WTC11 (cell line): ENCODE data around the gene GAREM2. TPM values are rescaled to one million over a fixed set of nuclear protein-coding genes. Genes with fewer than 3 reads are reported as not detected.

Experiments
- ATAC-seq: fragments of 200-7000 bp; cut with Tn5 transposase; 2 replicates; pipeline ENCODE4 v1.10.0; 2021; ENCODE audit warnings: mild to moderate bottlenecking, moderate library complexity
- CTCF ChIA-PET: fragments of 300-600 bp; sonication (Branson Sonifier 250); formaldehyde crosslinking; loops from one replicate; lab custom pipeline; 2021; ENCODE audit warnings: antibody characterized with exemption; lab: Charles Lee
- POLR2A ChIA-PET: fragments of 350-600 bp; sonication (Branson Sonifier 250); formaldehyde crosslinking; loops from one replicate; lab custom pipeline; 2021; ENCODE audit warnings: antibody characterized with exemption; lab: Charles Lee
- DNase-seq: peaks from one replicate; pipeline ENCODE4 v3.0.0; 2021; ENCODE audit warnings: low spot score
- H3K27ac Mint-ChIP-seq: 2 replicates; pipeline ENCODE4 v1.8.0; 2021; ENCODE audit warnings: mixed read lengths
- H3K27me3 Mint-ChIP-seq: 2 replicates; pipeline ENCODE4 v1.8.0; 2021; ENCODE audit warnings: low read depth, mild to moderate bottlenecking, moderate library complexity, mixed read lengths
- H3K36me3 Mint-ChIP-seq: 2 replicates; pipeline ENCODE4 v1.8.0; 2021; ENCODE audit warnings: mixed read lengths
- H3K4me1 Mint-ChIP-seq: 2 replicates; pipeline ENCODE4 v1.8.0; 2022; ENCODE audit warnings: mixed read lengths
- H3K4me3 Mint-ChIP-seq: 2 replicates; pipeline ENCODE4 v1.8.0; 2021; ENCODE audit warnings: mild to moderate bottlenecking, moderate library complexity, mixed read lengths
- H3K9me3 Mint-ChIP-seq: 2 replicates; pipeline ENCODE4 v1.8.0; 2021; ENCODE audit warnings: mixed read lengths
- ATF1 ChIP-seq: sonication (generic); formaldehyde crosslinking; IDR thresholded peaks from 2 replicates; pipeline ENCODE4 v1.8.1; 2023; ENCODE audit warnings: mild to moderate bottlenecking, moderate library complexity, missing genetic modification reagents
- ATF2 ChIP-seq: sonication (generic); formaldehyde crosslinking; IDR thresholded peaks from 2 replicates; pipeline ENCODE4 v1.8.1; 2022; ENCODE audit warnings: low read depth, missing genetic modification reagents, borderline replicate concordance
- CREB1 ChIP-seq: sonication (generic); formaldehyde crosslinking; IDR thresholded peaks from 2 replicates; pipeline ENCODE4 v1.8.0; 2023; ENCODE audit warnings: mild to moderate bottlenecking, missing genetic modification reagents
- CREM ChIP-seq: sonication (generic); formaldehyde crosslinking; IDR thresholded peaks from 2 replicates; pipeline ENCODE4 v1.8.1; 2022; ENCODE audit warnings: mild to moderate bottlenecking, missing genetic modification reagents, moderate library complexity
- E2F4 ChIP-seq: sonication (generic); formaldehyde crosslinking; IDR thresholded peaks from 2 replicates; pipeline ENCODE4 v1.8.1; 2022; ENCODE audit warnings: low read depth, mild to moderate bottlenecking, moderate library complexity, missing genetic modification reagents, borderline replicate concordance
- EMX1 ChIP-seq: fragments of 250-450 bp; sonication (Bioruptor Pico); IDR thresholded peaks from 2 replicates; pipeline ENCODE4 v1.8.0; 2021; ENCODE audit warnings: mild to moderate bottlenecking
- ERG ChIP-seq: fragments of 250-450 bp; sonication (Bioruptor Pico); IDR thresholded peaks from 2 replicates; pipeline ENCODE4 v1.8.0; 2021; ENCODE audit warnings: mild to moderate bottlenecking
- FOXK1 ChIP-seq: sonication (generic); formaldehyde crosslinking; IDR thresholded peaks from 2 replicates; pipeline ENCODE4 v1.8.0; 2022; ENCODE audit warnings: mild to moderate bottlenecking, moderate library complexity, missing genetic modification reagents
- GTF2I ChIP-seq: fragments of 250-450 bp; sonication (Bioruptor Pico); conservative IDR thresholded peaks from 2 replicates; pipeline ENCODE4 v1.4.0; 2021; ENCODE audit warnings: mild to moderate bottlenecking
- HMGXB4 ChIP-seq: sonication (generic); formaldehyde crosslinking; IDR thresholded peaks from 2 replicates; pipeline ENCODE4 v1.8.1; 2023; ENCODE audit warnings: mild to moderate bottlenecking, moderate library complexity, missing genetic modification reagents
- IRF1 ChIP-seq: sonication (generic); formaldehyde crosslinking; IDR thresholded peaks from 2 replicates; pipeline ENCODE4 v1.8.0; 2023; ENCODE audit warnings: missing genetic modification reagents
- MAX ChIP-seq: sonication (generic); formaldehyde crosslinking; IDR thresholded peaks from 2 replicates; pipeline ENCODE4 v1.8.0; 2022; ENCODE audit warnings: mild to moderate bottlenecking, missing genetic modification reagents
- NFATC4 ChIP-seq: fragments of 250-450 bp; sonication (Bioruptor Pico); IDR thresholded peaks from 2 replicates; pipeline ENCODE4 v1.9.0; 2021; ENCODE audit warnings: mild to moderate bottlenecking
- NFE2L1 ChIP-seq: sonication (generic); formaldehyde crosslinking; IDR thresholded peaks from 2 replicates; pipeline ENCODE4 v1.8.1; 2023; ENCODE audit warnings: missing genetic modification reagents
- NR3C1 ChIP-seq: sonication (generic); formaldehyde crosslinking; conservative IDR thresholded peaks from 2 replicates; pipeline ENCODE4 v1.8.1; 2023; ENCODE audit warnings: low read depth, mild to moderate bottlenecking, missing genetic modification reagents
- PRDM15 ChIP-seq: sonication (generic); formaldehyde crosslinking; IDR thresholded peaks from 2 replicates; pipeline ENCODE4 v1.8.0; 2022; ENCODE audit warnings: missing genetic modification reagents
- TEAD1 ChIP-seq: sonication (generic); formaldehyde crosslinking; IDR thresholded peaks from 2 replicates; pipeline ENCODE4 v1.8.0; 2022; ENCODE audit warnings: mild to moderate bottlenecking, missing genetic modification reagents
- ZNF263 ChIP-seq: sonication (generic); formaldehyde crosslinking; IDR thresholded peaks from 2 replicates; pipeline ENCODE4 v1.8.1; 2022; ENCODE audit warnings: low read depth, mild to moderate bottlenecking, moderate library complexity, missing genetic modification reagents
- ZNF317 ChIP-seq: sonication (generic); formaldehyde crosslinking; IDR thresholded peaks from 2 replicates; pipeline ENCODE4 v1.8.1; 2023; ENCODE audit warnings: low read depth, mild to moderate bottlenecking, moderate library complexity, missing genetic modification reagents, borderline replicate concordance
- ZNF396 ChIP-seq: fragments of 250-450 bp; sonication (Bioruptor Pico); IDR thresholded peaks from 2 replicates; pipeline ENCODE4 v1.8.0; 2021; ENCODE audit warnings: mild to moderate bottlenecking, moderate library complexity, borderline replicate concordance
- ZNF416 ChIP-seq: fragments of 250-450 bp; sonication (Bioruptor Pico); IDR thresholded peaks from 2 replicates; pipeline ENCODE4 v1.9.0; 2021; ENCODE audit warnings: mild to moderate bottlenecking, inconsistent platforms
- ZNF671 ChIP-seq: fragments of 250-450 bp; sonication (Bioruptor Pico); IDR thresholded peaks from 2 replicates; pipeline ENCODE4 v1.8.0; 2021; ENCODE audit warnings: mild to moderate bottlenecking
- ZSCAN18 ChIP-seq: fragments of 250-450 bp; sonication (Bioruptor Pico); IDR thresholded peaks from 2 replicates; pipeline ENCODE4 v2.1.2; 2022; ENCODE audit warnings: mild to moderate bottlenecking, moderate library complexity
- total RNA-seq: library from RNA; stranded (reverse); gene quantifications from 3 replicates; pipeline ENCODE4 v1.2.3, GENCODE V29; 2021

GAREM2 gene
- total RNA-seq, 1 experiment from 2014 or later: 17.4 TPM

GRCh38 chr2:26217720-26218119 lies 44.8 kb downstream of the GAREM2 start:
- Mint-ChIP-seq H3K4me1 (no peaks in the 10 kb centered on the region), H3K9me3 (no peaks in the 10 kb centered on the region), H3K27me3 (no peaks in the 10 kb centered on the region), H3K36me3 (peaks cover 44% of the 10 kb centered on the region), H3K27ac (no peak overlapping the region), H3K4me3 (no peak overlapping the region)
- ChIA-PET CTCF (no interaction called here), POLR2A (no interaction called here)
- DNase-seq: no peak
- TF ChIP-seq NFATC4 (CRISPR knock-in tag) (no peak), ZNF317 (CRISPR knock-in tag) (peak; percentile 83), ATF1 (no peak)
- ATAC-seq: no peak

GRCh38 chr2:26223018-26223417 lies 50.1 kb downstream of the GAREM2 start:
- Mint-ChIP-seq H3K4me3 (no peak overlapping the region), H3K9me3 (peaks cover 13% of the 10 kb centered on the region), H3K36me3 (peaks cover 37% of the 10 kb centered on the region), H3K4me1 (no peaks in the 10 kb centered on the region), H3K27me3 (no peaks in the 10 kb centered on the region), H3K27ac (0 out of 2 replicates have a peak overlapping the region, but pooled peaks have one; percentile 49)
- no peak for DNase-seq
- ATAC-seq: no peak
- CTCF ChIA-PET: no interaction called here
- POLR2A ChIA-PET: no interaction called here
- TF ChIP-seq CREB1 (CRISPR knock-in tag) (no peak), TEAD1 (CRISPR knock-in tag) (no peak), FOXK1 (CRISPR knock-in tag) (no peak), ZNF671 (CRISPR knock-in tag) (no peak), GTF2I (CRISPR knock-in tag) (no peak), ATF2 (no peak), EMX1 (CRISPR knock-in tag) (no peak), ZNF263 (no peak), PRDM15 (CRISPR knock-in tag) (no peak), ZNF416 (no peak), HMGXB4 (CRISPR knock-in tag) (no peak), IRF1 (CRISPR knock-in tag) (no peak)
- TF ChIP-seq, all 79 proteins: peak for 0

- Mint-ChIP-seq H3K4me1 (no peaks in the 10 kb centered on the region), H3K4me3 (no peak overlapping the region), H3K36me3 (peaks cover 44% of the 10 kb centered on the region), H3K27me3 (no peaks in the 10 kb centered on the region), H3K9me3 (peaks cover 13% of the 10 kb centered on the region), H3K27ac (no peak overlapping the region)
- POLR2A ChIA-PET: interaction anchor here (0.6 kb wide), 1 partner anchor 315 kb away, joined by 6 read pairs; no protein-coding TSS in a partner anchor
- TF ChIP-seq MAX (CRISPR knock-in tag) (no peak), CREM (no peak), NFE2L1 (no peak), NR3C1 (CRISPR knock-in tag) (no peak), ZSCAN18 (no peak), ZNF396 (CRISPR knock-in tag) (no peak), E2F4 (CRISPR knock-in tag) (no peak), ERG (no peak)
- DNase-seq (no peak), ATAC-seq (no peak)
- CTCF ChIA-PET: interaction anchor here (0.7 kb wide), 1 partner anchor 19 kb away, joined by 4 read pairs; no protein-coding TSS in a partner anchor
Measured at GRCh38 chr2:26224095-26224494, 51.2 kb downstream of the GAREM2 start.
